Liver (tissue), 9 donors: ENCODE results near the gene RECQL5. TPM values are rescaled to one million over a fixed set of nuclear protein-coding genes. Genes with fewer than 3 reads are reported as not detected.

Experiments used
- DNase-seq: peaks from one replicate; pipeline ENCODE4 v3.0.0-alpha.2; 2017; ENCODE audit warnings: low spot score
- H3K27ac ChIP-seq, 2 donors: one replicate each; pipeline ENCODE4 v1.7.0; 2013; ENCODE audit warnings: inconsistent platforms in 2 of 2, low read length in 2 of 2, control low read depth in 1 of 2, low read depth in 1 of 2, mild to moderate bottlenecking in 1 of 2
- H3K27me3 ChIP-seq, 4 donors: one replicate each; pipeline versions ENCODE4 v1.6.1 to v1.7.0; 2013; ENCODE audit warnings: low read length in 3 of 4, inconsistent platforms in 1 of 4, mild to moderate bottlenecking in 1 of 4, moderate library complexity in 1 of 4; ENCODE audit not compliant: control insufficient read depth in 4 of 4, insufficient read depth in 4 of 4
- H3K36me3 ChIP-seq, 4 donors: one replicate each; pipeline versions ENCODE4 v1.6.1 to v1.7.0; 2013; ENCODE audit warnings: low read length in 3 of 4, mild to moderate bottlenecking in 3 of 4, low read depth in 1 of 4, moderate library complexity in 1 of 4; ENCODE audit not compliant: control insufficient read depth in 4 of 4, insufficient read depth in 3 of 4
- H3K4me1 ChIP-seq, 4 donors: one replicate each; pipeline versions ENCODE4 v1.6.1 to v1.7.0; 2013; ENCODE audit warnings: low read length in 3 of 4, mild to moderate bottlenecking in 3 of 4, moderate library complexity in 1 of 4; ENCODE audit not compliant: control insufficient read depth in 4 of 4, insufficient read depth in 4 of 4
- H3K4me3 ChIP-seq, 3 donors: one replicate each; pipeline versions ENCODE4 v1.6.1 to v1.7.0; 2013; ENCODE audit warnings: low read length in 3 of 3, control low read depth in 1 of 3, low read depth in 1 of 3, mild to moderate bottlenecking in 1 of 3
- H3K9ac ChIP-seq, 2 donors: one replicate each; pipeline ENCODE4 v1.7.0; 2013; ENCODE audit warnings: low read length in 2 of 2, mild to moderate bottlenecking in 2 of 2, moderate library complexity in 2 of 2, control low read depth in 1 of 2, low read depth in 1 of 2
- H3K9me3 ChIP-seq, 4 donors: one replicate each; pipeline versions ENCODE4 v1.6.1 to v1.7.0; 2013; ENCODE audit warnings: low read length in 3 of 4; ENCODE audit not compliant: control insufficient read depth in 4 of 4
- ATF3 ChIP-seq: IDR thresholded peaks from 2 replicates; pipeline ENCODE4 v1.6.1; 2016; ENCODE audit warnings: antibody characterized with exemption
- CTCF ChIP-seq: fragments of 150-350 bp; IDR thresholded peaks from 2 replicates; pipeline ENCODE4 v1.5.1; 2017; ENCODE audit warnings: improper control_type of control experiment, low read depth, low read length; ENCODE audit not compliant: missing input control
- EGR1 ChIP-seq, 2 donors: IDR thresholded peaks; 2 replicates each; pipeline ENCODE4 v1.6.1; 2016 to 2018; ENCODE audit warnings: antibody characterized with exemption in 2 of 2, low read depth in 2 of 2
- FOXA1 ChIP-seq: IDR thresholded peaks from 2 replicates; pipeline ENCODE4 v1.6.1; 2016; ENCODE audit warnings: antibody characterized with exemption
- FOXA2 ChIP-seq: IDR thresholded peaks from 2 replicates; pipeline ENCODE4 v1.6.1; 2016; ENCODE audit warnings: antibody characterized with exemption
- GABPA ChIP-seq, 2 donors: IDR thresholded peaks in 1 of 2; conservative IDR thresholded peaks in 1 of 2; 2 replicates each; pipeline ENCODE4 v1.6.1; 2016; ENCODE audit warnings: antibody characterized with exemption in 2 of 2, mild to moderate bottlenecking in 1 of 2, moderate library complexity in 1 of 2
- HNF4A ChIP-seq, 2 donors: conservative IDR thresholded peaks; 2 replicates each; pipeline ENCODE4 v1.6.1; 2016; ENCODE audit warnings: antibody characterized with exemption in 2 of 2, mild to moderate bottlenecking in 2 of 2
- HNF4G ChIP-seq: IDR thresholded peaks from 2 replicates; pipeline ENCODE4 v1.6.1; 2016; ENCODE audit warnings: antibody characterized with exemption
- REST ChIP-seq: IDR thresholded peaks from 2 replicates; pipeline ENCODE4 v1.6.1; 2016; ENCODE audit warnings: antibody characterized with exemption, mild to moderate bottlenecking
- RXRA ChIP-seq, 2 donors: IDR thresholded peaks; 2 replicates each; pipeline ENCODE4 v1.6.1; 2017 to 2018; ENCODE audit warnings: antibody characterized with exemption in 2 of 2, mild to moderate bottlenecking in 1 of 2
- SP1 ChIP-seq: IDR thresholded peaks from 2 replicates; pipeline ENCODE4 v1.6.1; 2018; ENCODE audit warnings: antibody characterized with exemption, mild to moderate bottlenecking
- TAF1 ChIP-seq: conservative IDR thresholded peaks from 2 replicates; pipeline ENCODE4 v1.6.1; 2016; ENCODE audit warnings: antibody characterized with exemption, mild to moderate bottlenecking
- YY1 ChIP-seq: IDR thresholded peaks from 2 replicates; pipeline ENCODE4 v1.6.1; 2016; ENCODE audit warnings: antibody characterized with exemption, mild to moderate bottlenecking
- ZBTB33 ChIP-seq: IDR thresholded peaks from 2 replicates; pipeline ENCODE4 v1.6.1; 2016; ENCODE audit warnings: antibody characterized with exemption
- WGBS: extraction: QIAGEN DNeasy Blood & Tissue Kit; methylation state at CpG from one replicate; pipeline ENCODE4 v1.1.7; 2013; 5-methylcytosine and 5-hydroxymethylcytosine counted together
- polyA plus RNA-seq, 2 donors: library from polyadenylated mRNA; stranded (reverse) in 1 of 2; unstranded in 1 of 2; fragments of 200-250 nt in 1 of 2; fragments of >200 nt in 1 of 2; fragmentation: Nextera tagmentation in 1 of 2; extraction: Ambion mirVana in 1 of 2; gene quantifications; one replicate each; pipeline versions ENCODE4 v1.2.1 to v1.2.3, GENCODE V29; 2013 to 2015
- total RNA-seq, 2 donors: library from RNA; depleted of rRNA; stranded (reverse); fragments of >200 nt; gene quantifications; one replicate each; pipeline ENCODE4 v1.2.3, GENCODE V29; 2014
- donor health status: healthy.
- donor health status: healthy.
- donor health status: healthy.
- donor health status: healthy.
- donor health status: healthy.

The RECQL5 gene
- total and polyA plus RNA-seq, 4 donors = 8.3 to 15.1 (median 11.5) TPM

- TF ChIP-seq SP1 (no peak), RXRA (IDR thresholded peaks at IDR 0.05) (no peak), GABPA (IDR thresholded peaks at IDR 0.05 in 1 of 2, conservative IDR thresholded peaks at IDR 0.05 in 1 of 2) (no peak)
These were observed 38.5 kb downstream of the RECQL5 start (continued) for GRCh38 chr17:75628425-75628824.

- H3K9ac ChIP-seq = no peak overlapping the region
- TF ChIP-seq REST = no peak
- TF ChIP-seq FOXA2 = no peak
- no peak for TF ChIP-seq HNF4G
- no peak for TF ChIP-seq ATF3
- TF ChIP-seq ZBTB33 = no peak
- no peak for TF ChIP-seq EGR1 (IDR thresholded peaks at IDR 0.05; ENCODE audit: low read depth in 2 of 2)
- TF ChIP-seq FOXA1 = no peak
- no peak for TF ChIP-seq YY1
- no peak for TF ChIP-seq TAF1
- TF ChIP-seq HNF4A (conservative IDR thresholded peaks at IDR 0.05) = no peak
- TF ChIP-seq SP1 = no peak
- TF ChIP-seq CTCF = no peak
- no peak for DNase-seq
- no peaks in the 10 kb centered on the region for H3K4me1 ChIP-seq
- WGBS = 94% methylated on average over 10 of the region's 10 CpGs
- H3K27ac ChIP-seq = no peak overlapping the region
- H3K27me3 ChIP-seq = no peaks in the 10 kb centered on the region
- H3K36me3 ChIP-seq = peaks cover 0 to 42% (median 6%) of the 10 kb centered on the region in 4 donors
- H3K9me3 ChIP-seq = no peaks in the 10 kb centered on the region
- H3K4me3 ChIP-seq = no peak overlapping the region
These were observed 39.9 kb downstream of the RECQL5 start for GRCh38 chr17:75627094-75627493.
